Stimulated activated CD8-positive, alpha-beta memory T cell treated with anti-CD3 and anti-CD28 coated beads, Interleukin-12 subunit alpha, Interleukin-12 subunit beta, amount 100 ng/mL, for 24 hours (primary cell): ENCODE measurements around the gene GASK1B.

Experiments
- DNase-seq: peaks from one replicate; pipeline ENCODE4 v3.0.0-alpha.2; 2020; ENCODE audit errors: extremely low read depth

GASK1B gene

GRCh38 chr4:158172261-158173258 lies at the start of gene GASK1B:
Gene GASK1B, minus strand, starts transcription at chr4:158173025. Its CDS starts 1,650 bp downstream, at chr4:158171375.
- no peak for DNase-seq

DNA sequence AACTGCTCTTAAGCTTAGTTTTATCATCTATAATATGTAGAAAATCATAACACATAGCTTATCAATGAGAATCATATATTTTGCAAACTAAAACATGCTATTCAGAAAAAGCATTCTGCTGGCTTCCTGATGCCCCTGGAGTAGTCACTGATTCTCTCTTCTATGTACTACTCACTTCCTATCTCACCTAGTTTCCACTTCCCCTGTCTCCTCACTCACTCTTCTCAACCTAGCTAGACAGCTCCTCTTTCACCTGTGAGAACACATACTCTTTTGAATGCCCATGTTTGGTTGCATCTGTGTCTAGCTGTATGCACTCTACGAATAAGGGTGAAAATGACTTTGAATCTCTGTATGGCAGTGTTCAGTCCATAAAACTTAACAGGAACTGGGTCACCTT lies 46.8 kb upstream of the GASK1B start:
- DNase-seq, result no peak

DNA sequence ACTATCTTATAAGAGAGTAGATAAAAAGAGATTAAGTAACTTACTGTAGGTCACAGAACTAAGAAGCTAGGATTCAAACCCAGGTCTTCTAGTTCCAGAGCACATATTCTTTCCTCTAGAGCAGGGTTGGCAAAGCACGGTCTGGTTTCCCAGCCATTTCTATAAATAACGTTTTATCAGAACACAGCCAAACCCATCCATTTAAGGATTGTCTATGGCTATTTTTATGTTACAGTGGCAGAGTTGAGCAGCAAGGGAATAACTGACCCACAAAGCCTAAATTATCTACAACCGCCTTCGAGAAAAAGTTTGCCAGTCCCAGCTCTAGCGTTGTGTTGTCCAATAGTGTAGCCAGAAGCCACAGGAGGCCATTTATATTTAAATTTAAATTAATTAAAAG lies 44.9 kb upstream of the GASK1B start:
- DNase-seq, result no peak

DNA sequence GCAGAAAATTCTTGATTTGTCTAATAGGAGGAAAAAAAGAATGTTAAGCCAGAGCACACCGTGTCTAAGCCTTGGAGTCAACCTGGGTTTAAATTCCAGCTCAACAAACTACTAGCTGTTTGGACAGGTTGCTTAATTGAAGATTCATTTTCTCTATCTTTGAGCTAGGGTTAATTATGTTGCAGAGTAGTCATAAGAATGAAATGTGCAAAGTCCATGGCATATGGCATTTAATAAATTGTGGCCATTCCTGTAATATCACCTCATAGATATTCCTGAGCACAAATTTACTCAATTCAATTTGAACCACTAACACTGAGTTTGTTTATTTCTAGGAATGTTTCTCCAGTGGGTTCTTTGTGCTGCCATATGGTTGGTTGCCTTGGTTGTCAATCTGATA lies 42.0 kb upstream of the GASK1B start:
- no peak for DNase-seq

- DNase-seq, result no peak
These were observed 40.6 kb upstream of the GASK1B start for GRCh38 chr4:158213466-158213865.

- no peak for DNase-seq
These were observed 38.4 kb upstream of the GASK1B start for GRCh38 chr4:158211222-158211621.

DNA sequence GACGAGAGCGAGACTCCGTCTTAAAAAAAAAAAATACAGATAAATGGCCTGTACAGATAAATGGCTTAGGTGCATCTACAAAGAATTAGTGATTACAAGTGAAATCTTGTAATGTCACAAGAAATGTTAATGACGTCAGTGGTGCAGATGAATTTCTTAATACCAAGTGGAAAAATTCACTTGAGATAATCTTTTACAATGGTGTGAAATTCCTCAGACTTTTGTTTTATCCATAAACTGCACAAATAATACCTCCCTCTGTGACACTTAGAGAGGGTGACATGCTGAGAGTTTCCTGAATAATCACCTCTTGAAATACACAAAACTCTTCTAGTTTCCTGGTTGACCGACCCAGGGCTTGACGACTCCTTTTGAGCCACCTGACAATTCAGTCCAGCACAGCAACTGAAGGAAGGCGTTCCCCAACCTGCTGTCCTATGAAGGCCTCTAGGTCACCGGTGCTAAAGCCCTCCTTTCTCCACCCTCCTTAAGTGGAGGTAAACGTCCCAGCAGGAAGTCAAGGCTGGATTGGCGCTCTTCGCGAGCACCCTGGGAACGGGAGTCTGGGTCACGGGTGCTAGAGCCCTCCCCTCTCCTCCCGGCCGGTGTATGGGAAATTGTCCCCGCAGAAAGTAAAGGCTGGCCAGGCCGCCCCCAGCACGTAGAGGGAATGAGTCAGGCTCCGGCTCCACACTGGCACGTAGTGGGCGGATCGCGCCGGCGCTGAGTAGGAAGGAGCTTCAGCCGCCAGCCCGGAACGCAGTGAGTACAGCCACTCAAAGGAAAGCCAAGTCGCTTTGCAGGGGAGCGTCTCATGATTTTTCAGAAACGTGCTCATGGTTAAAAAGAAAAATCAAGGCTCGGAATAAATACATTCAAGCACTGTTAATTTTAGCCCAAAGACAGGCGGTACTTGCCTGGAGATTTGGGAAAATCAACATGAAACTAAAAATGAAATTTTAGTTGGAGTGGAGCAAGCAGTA lies 37.3 kb upstream of the GASK1B start, which contains the start of gene TMEM144:
TSS of gene TMEM144 (plus strand) at position 662 of the 983 bp plus-strand sequence. CDS start 2,182 bp downstream, outside the sequence.
- no peak for DNase-seq

- DNase-seq, result no peak
These were observed 36.3 kb upstream of the GASK1B start for GRCh38 chr4:158208963-158209640.

DNA sequence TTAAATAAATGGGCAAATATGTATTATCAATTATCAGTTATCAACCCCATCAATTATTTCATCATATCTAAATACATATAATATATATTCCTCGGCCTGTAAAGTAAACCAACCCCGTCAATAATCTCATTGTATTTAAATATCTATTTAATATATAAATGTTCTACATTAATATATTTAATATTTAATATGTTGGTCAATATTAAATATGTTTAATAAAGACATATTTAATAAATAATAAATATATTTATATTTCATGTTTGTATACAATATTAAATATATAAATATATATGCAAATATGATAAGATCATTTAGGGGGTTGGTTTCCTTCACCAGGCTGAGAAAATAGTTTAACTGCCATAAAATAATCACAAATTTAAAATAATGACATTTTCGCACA lies 31.1 kb upstream of the GASK1B start:
- DNase-seq, result no peak

DNA sequence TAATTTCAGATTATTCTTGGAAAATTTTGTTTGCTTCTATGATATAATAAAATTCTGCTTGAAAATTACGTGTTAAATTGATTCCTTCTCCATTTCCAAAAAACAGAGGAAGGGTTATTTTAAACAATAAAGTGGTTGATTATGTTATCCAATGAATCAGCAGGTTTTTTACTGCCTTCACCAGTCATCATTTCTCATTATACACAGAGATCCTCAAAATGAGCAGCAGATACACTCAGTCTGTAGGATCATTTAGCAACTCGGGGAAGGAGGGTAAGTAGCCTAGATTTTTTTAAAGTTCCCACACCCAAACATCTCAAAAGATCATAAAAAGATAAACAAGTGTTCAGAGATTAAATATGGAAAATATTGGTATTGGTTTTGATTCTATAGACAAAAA lies 30.6 kb upstream of the GASK1B start:
- DNase-seq, result no peak

GRCh38 chr4:158202481-158202880 lies 29.7 kb upstream of the GASK1B start:
- no peak for DNase-seq

DNA sequence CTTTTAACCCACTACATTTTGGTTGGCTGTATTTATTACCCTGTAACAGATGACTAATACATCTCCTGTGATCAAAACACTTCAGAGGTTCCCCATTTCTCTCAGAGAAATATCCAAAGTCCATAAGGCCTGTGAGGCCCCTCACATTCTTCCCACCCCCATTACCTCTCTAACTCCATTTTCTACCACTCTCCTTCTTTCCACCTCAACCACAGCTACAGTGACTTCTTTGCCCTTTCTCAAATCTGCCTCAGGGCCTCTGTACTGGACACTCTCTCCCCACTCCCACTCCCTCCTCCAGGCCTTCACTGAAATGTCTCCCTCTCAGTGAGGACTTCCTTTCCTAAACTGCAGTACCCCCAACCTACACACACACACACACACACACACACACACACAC lies 29.1 kb upstream of the GASK1B start:
- DNase-seq, result no peak

- DNase-seq, result no peak
These were observed 28.5 kb upstream of the GASK1B start for GRCh38 chr4:158201322-158201721.

DNA sequence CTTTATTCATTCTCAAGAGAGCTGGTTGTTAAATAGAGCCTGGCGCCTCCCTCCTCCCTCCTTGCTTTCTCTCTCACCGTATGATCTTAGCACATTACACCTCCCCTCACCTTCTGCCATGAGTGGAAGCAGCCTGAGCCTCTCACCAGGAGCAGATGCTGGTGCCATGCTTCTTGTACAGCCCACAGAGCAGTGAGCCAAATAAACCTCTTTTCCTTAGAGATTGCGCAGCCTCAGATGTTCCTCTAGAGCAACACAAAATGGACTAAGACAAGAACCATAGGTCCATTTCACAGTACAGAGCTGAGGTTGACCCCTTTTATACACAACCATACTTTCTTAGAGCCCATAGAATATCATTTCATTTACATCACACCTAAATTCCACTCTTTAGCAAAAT lies 27.4 kb upstream of the GASK1B start:
- DNase-seq, result no peak

- DNase-seq, result no peak
These were observed 24.5 kb upstream of the GASK1B start for GRCh38 chr4:158197194-158197776.

- no peak for DNase-seq
These were observed 22.5 kb upstream of the GASK1B start for GRCh38 chr4:158195297-158195696.

DNA sequence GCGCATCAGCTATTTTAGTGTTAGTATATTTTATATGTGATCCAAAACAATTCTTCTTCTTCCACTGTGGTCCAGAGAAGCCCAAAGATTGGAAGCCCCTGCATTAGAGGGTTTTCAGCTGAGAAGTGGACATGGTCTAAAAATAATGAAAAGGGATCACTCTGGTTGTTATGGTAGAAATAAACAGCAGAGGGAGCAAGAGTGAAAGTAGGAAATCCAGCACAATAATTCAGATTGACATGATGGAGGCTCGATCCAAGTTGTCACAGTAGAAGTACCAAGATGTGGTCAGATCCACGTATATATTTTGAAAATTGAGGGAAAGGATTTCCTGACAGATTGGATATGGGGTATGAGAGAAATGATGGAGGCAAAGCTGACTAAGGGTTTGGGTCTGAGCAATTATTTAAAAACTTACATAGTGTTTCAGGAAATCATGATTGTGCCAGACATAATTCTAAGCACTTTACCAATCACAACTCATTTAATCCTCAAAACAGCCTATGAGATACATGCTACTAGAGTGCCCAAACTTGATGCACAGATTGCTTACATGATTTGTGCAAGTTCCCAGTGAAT lies 20.4 kb upstream of the GASK1B start:
- DNase-seq, result no peak

GRCh38 chr4:158192439-158193158 lies 19.8 kb upstream of the GASK1B start:
- no peak for DNase-seq

- DNase-seq, result no peak
These were observed 17.9 kb upstream of the GASK1B start for GRCh38 chr4:158190718-158191117.

GRCh38 chr4:158189422-158189821 lies 16.6 kb upstream of the GASK1B start:
- DNase-seq, result no peak
